ENCODE measurements around the gene KMT2B. TPM values are rescaled to one million over a fixed set of nuclear protein-coding genes. Genes with fewer than 3 reads are reported as not detected.

The KMT2B gene
- total RNA-seq, 1 experiment from 2014 or later, result 54.2 TPM

GRCh38 chr19:35725216-35725861 is 7.5 kb downstream of the KMT2B start:
- ChIA-PET CTCF (no interaction called here), POLR2A (no interaction called here)
- no peak for DNase-seq
- Mint-ChIP-seq H3K4me3 (ENCODE audit: unreplicated experiment) (no peak overlapping the region), H3K9me3 (ENCODE audit: unreplicated experiment) (no peaks in the 10 kb centered on the region), H3K4me1 (ENCODE audit: low read depth, unreplicated experiment) (no peaks in the 10 kb centered on the region), H3K36me3 (ENCODE audit: insufficient read depth, unreplicated experiment) (peaks cover 94% of the 10 kb centered on the region), H3K27ac (ENCODE audit: unreplicated experiment) (peak overlapping the region; percentile 20), H3K27me3 (ENCODE audit: insufficient read depth, unreplicated experiment) (no peaks in the 10 kb centered on the region)
- intact Hi-C loops (cut with micrococcal nuclease; ENCODE audit: unreplicated experiment), result no loop called here
- no peaks in the 10 kb centered on the region for H3K9me3 ChIP-seq
- H3K4me1 ChIP-seq, result no peaks in the 10 kb centered on the region
- peaks cover 8% of the 10 kb centered on the region for H3K36me3 ChIP-seq (ENCODE audit: control insufficient read depth, insufficient read depth, low read length)
- H3K4me3 ChIP-seq (ENCODE audit: low read depth, low read length), result no peak overlapping the region
- TF ChIP-seq CTCF (IDR thresholded peaks at IDR 0.05; ENCODE audit: insufficient read depth in 1 of 2, low read depth in 1 of 2, low read length in 1 of 2, severe bottlenecking in 1 of 2, unreplicated experiment in 1 of 2), result no peak
- no TSS peak for BruUV-seq (replicated peaks)
- H3K27me3 ChIP-seq (replicated peaks; ENCODE audit: control insufficient read depth, insufficient read depth, low read length), result no peaks in the 10 kb centered on the region

- H3K4me1 ChIP-seq, result no peaks in the 10 kb centered on the region
- H3K4me3 ChIP-seq (ENCODE audit: low read depth, low read length), result no peak overlapping the region
- H3K4me1 Mint-ChIP-seq (ENCODE audit: low read depth, unreplicated experiment), result no peaks in the 10 kb centered on the region
- BruUV-seq (replicated peaks), result no TSS peak
- H3K36me3 Mint-ChIP-seq (ENCODE audit: insufficient read depth, unreplicated experiment), result peaks cover 90% of the 10 kb centered on the region
- CTCF ChIA-PET, result interaction anchor here (1.0 to 1.6 kb wide), 2 partner anchors 10 to 13 kb away, joined by 7 to 10 read pairs; no protein-coding TSS in a partner anchor
- no peaks in the 10 kb centered on the region for H3K27me3 ChIP-seq (replicated peaks; ENCODE audit: control insufficient read depth, insufficient read depth, low read length)
- intact Hi-C loops (cut with micrococcal nuclease; ENCODE audit: unreplicated experiment), result no loop called here
- no peak overlapping the region for H3K27ac Mint-ChIP-seq (ENCODE audit: unreplicated experiment)
- no peaks in the 10 kb centered on the region for H3K27me3 Mint-ChIP-seq (ENCODE audit: insufficient read depth, unreplicated experiment)
- no peaks in the 10 kb centered on the region for H3K9me3 Mint-ChIP-seq (ENCODE audit: unreplicated experiment)
- H3K36me3 ChIP-seq (ENCODE audit: control insufficient read depth, insufficient read depth, low read length), result peaks cover 8% of the 10 kb centered on the region
- H3K4me3 Mint-ChIP-seq (ENCODE audit: unreplicated experiment), result no peak overlapping the region
- no peak for DNase-seq
- POLR2A ChIA-PET, result interaction anchor here (0.5 to 0.6 kb wide), 2 partner anchors 13 to 18 kb away, joined by 3 read pairs; partner anchors contain the start of gene PSENEN
- H3K9me3 ChIP-seq, result no peaks in the 10 kb centered on the region
- TF ChIP-seq CTCF (IDR thresholded peaks at IDR 0.05; ENCODE audit: insufficient read depth in 1 of 2, low read depth in 1 of 2, low read length in 1 of 2, severe bottlenecking in 1 of 2, unreplicated experiment in 1 of 2), result no peak
These were observed 9.5 kb downstream of the KMT2B start for GRCh38 chr19:35727053-35727955.

- Histone ChIP-seq H3K9me3 (no peaks in the 10 kb centered on the region), H3K27me3 (replicated peaks; ENCODE audit: control insufficient read depth, insufficient read depth, low read length) (no peaks in the 10 kb centered on the region), H3K4me3 (ENCODE audit: low read depth, low read length) (no peak overlapping the region), H3K4me1 (no peaks in the 10 kb centered on the region), H3K36me3 (ENCODE audit: control insufficient read depth, insufficient read depth, low read length) (peaks cover 5% of the 10 kb centered on the region)
- Mint-ChIP-seq H3K36me3 (ENCODE audit: insufficient read depth, unreplicated experiment) (peaks cover 85% of the 10 kb centered on the region), H3K27ac (ENCODE audit: unreplicated experiment) (no peak overlapping the region), H3K9me3 (ENCODE audit: unreplicated experiment) (no peaks in the 10 kb centered on the region), H3K4me1 (ENCODE audit: low read depth, unreplicated experiment) (no peaks in the 10 kb centered on the region), H3K4me3 (ENCODE audit: unreplicated experiment) (no peak overlapping the region), H3K27me3 (ENCODE audit: insufficient read depth, unreplicated experiment) (no peaks in the 10 kb centered on the region)
- ChIA-PET CTCF (interaction anchor here (1.6 kb wide), 1 partner anchor 9 kb away, joined by 7 read pairs; no protein-coding TSS in a partner anchor), POLR2A (interaction anchor here (0.5 to 0.6 kb wide), 2 partner anchors 13 to 17 kb away, joined by 3 read pairs; partner anchors contain the start of gene PSENEN)
- intact Hi-C loops (cut with micrococcal nuclease; ENCODE audit: unreplicated experiment), result no loop called here
- no peak for TF ChIP-seq CTCF (IDR thresholded peaks at IDR 0.05; ENCODE audit: insufficient read depth in 1 of 2, low read depth in 1 of 2, low read length in 1 of 2, severe bottlenecking in 1 of 2, unreplicated experiment in 1 of 2)
- no TSS peak for BruUV-seq (replicated peaks)
- DNase-seq, result no peak
These were observed 10.3 kb downstream of the KMT2B start for GRCh38 chr19:35727956-35728706.

All from Caco-2 (cell line).